UCSD-AML1 (cell line): ENCODE measurements around the gene SLC9A9.
"Not testable (repeated sequence)": the region's sequence is repeated elsewhere in the genome, so short reads cannot be mapped to it uniquely, and the experiment has no call there.

ENCODE experiments used
- DNase-seq: peaks from one replicate; lab custom pipeline; 2025; ENCODE audit not compliant: unreplicated experiment; lab: John Stamatoyannopoulos, UW

The SLC9A9 gene

GRCh38 chr3:143847787-143848631 is at the start of gene SLC9A9:
SLC9A9 (minus strand) TSS chr3:143848468; CDS start chr3:143848322, 146 bp downstream.
- DNase-seq, result peak; percentile 13

GRCh38 chr3:143897576-143898295 is 49.5 kb upstream of the SLC9A9 start:
- DNase-seq, result no peak

- no peak for DNase-seq
Measured at GRCh38 chr3:143896486-143896885, 48.2 kb upstream of the SLC9A9 start.

DNA sequence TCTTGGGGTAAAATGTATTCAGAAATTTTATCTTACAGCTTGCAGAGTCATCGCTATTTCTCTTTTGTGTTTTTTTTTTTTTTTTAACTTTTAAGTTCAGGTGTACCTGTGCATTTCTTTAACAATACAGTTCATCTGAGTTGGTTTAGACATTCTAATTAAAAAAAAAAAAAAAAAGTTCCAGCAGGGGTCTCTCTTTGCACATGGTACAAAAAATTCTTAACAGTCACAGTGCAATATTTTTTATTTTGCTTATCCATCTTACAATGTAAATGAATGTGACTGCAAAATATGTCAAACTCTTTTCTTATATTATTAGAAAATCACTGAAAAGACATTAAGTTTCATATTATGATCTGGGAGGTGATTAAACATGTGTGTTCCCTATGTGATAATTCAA is 47.5 kb upstream of the SLC9A9 start:
- no peak for DNase-seq

GRCh38 chr3:143888846-143889245 is 40.6 kb upstream of the SLC9A9 start:
- no peak for DNase-seq

- no peak for DNase-seq
Measured at GRCh38 chr3:143888166-143888565, 39.9 kb upstream of the SLC9A9 start.

GRCh38 chr3:143885780-143886427 is 37.6 kb upstream of the SLC9A9 start:
- DNase-seq, result no peak

DNA sequence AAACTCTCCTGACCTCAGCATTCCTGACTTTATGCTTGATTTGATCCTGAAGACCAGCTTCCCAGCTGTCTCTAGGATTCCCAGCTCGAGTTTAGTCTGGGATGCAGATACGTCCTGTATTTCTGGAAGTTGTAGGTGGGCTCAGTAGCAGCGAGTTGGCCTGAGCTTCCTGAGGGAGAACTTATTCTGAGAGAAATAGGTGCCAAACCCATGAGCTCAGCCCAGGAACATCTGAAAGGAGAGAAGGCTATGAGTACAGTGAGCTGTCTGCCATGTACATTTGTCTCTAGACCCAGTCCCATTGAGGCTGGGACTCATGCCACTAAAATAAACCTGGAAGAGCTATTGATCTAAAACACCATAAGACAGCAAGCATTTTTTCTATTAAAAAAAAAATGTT is 36.6 kb upstream of the SLC9A9 start:
- DNase-seq, result no peak

DNA sequence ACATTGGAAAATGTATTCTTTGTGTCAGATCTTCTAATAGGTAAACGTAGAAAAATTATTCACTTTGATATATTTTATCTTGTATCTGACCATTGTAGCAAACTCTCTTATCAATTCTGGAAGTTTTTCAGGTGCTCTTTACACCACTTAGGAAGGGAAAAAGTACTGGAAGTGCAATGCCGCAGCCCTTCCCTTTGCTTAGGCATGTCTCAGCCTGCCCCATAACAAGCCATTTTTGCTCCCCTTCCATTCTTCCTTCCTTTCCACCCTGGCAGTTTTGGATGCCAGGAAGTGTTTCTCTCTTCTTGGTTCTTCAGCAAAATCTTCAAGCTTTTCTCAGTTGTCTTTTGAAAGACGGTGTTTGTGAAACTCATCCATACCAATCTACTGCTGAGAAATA is 34.9 kb upstream of the SLC9A9 start:
- no peak for DNase-seq

DNA sequence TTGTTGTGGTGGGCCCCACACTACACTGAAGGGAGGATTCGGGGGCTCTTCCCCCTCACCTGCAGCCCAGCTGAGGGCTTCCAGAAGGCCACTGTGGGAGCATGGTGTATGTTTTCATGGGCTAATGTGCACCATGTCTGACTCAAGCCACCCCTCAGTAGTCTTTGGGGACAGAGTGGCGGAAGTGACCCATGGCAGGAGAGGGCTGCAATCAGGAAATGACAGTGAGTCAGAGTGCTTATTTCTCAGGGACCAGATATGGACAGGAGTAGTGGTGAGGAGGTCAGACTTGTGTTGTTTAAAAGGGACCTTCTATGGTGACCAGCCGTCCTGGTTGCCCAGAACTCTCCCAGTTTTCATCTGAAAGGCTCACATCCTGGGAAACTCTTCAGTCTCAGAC is 32.8 kb upstream of the SLC9A9 start:
- DNase-seq, result no peak

DNA sequence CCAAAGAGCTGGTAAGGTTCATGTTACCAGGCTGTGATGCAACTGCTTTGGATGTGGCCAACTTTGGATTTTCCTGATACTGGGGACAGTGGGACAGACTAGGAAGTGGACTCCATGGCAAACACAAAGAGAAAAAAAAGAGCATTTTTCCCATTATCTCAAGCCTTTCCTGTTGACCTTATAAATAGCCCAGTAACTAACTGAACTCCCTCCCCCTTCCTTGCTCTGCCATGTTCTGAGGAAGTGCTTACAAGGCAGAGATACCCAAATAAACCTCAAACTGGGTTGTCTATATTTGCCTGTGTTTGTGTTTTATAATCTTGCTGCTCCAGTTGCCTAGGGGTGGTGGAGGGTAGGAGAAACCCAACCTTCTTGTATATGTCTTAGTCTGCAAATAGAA is 27.3 kb upstream of the SLC9A9 start:
- DNase-seq, result peak; percentile 16

DNA sequence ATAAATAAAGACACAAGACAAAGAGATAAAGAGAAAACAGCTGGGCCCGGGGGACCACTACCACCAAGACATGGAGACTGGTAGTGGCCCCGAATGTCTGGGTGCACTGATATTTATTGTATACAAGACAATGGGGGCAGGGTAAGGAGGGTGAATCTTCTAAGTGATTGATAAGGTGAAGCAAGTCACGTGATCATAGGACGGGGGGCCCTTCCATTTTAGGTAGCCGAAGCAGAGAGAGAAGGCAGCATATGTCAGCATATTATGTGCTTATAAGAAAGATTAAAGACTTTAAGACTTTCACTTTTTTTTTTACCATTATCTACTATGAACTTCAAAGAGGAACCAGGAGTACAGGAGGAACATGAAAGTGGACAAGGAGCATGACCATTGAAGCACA is 25.3 kb upstream of the SLC9A9 start:
- not testable (repeated sequence) for DNase-seq

DNA sequence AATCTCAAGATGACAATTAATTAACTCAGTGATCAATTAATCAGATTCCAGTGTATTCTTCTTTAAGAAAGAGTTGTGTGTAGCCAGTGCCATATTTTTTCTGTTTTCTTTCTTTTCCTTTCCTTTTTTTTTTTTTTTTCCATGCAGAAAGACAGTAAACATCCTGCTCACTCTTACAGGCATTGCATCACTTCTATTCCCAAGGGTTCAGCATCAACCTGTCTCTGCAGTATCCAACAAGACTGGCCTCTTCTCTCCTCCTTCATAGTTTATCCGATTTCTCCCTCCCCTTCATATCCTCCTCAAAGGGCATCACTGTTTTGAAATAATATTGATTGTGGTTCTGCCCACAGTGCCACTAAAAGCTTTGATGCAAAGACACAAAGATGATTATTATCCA is 17.0 kb upstream of the SLC9A9 start:
- DNase-seq, result no peak

DNA sequence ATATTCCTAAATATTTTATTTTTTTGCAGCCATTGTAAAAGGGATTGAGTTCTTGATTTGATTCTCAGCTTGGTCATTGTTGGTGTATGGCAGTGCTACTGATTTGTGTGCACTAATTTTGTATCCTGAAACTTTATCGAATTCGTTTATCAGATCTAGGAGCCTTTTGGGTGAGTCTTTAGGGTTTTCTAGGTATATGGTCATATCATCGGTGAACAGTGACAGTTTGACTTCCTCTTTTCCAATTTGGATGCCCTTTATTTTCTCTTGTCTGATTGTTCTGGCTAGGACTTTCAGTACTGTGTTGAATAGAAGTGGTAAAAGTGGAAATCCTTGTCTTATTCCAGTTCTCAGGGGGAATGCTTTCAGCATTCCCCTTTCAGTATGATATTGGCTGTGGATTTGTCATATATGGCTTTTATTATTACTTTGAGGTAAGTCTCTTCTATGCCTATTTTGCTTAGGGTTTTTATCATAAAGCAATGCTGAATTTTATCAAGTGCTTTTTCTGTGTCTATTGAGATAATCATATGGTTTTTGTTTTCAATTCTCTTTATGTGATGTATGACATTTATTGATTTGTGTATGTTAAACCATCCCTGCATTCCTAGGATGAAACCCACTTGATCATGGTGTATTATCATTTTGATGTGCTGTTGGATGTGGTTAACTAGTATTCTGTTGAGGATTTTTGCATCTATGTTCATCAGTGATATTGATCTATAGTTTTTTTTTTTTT is 11.4 kb upstream of the SLC9A9 start:
- DNase-seq, result no peak

GRCh38 chr3:143856252-143856970 is 8.1 kb upstream of the SLC9A9 start:
- no peak for DNase-seq

GRCh38 chr3:143855183-143855582 is 6.9 kb upstream of the SLC9A9 start:
- no peak for DNase-seq

- DNase-seq, result no peak
Measured at GRCh38 chr3:143851331-143852017, 3.2 kb upstream of the SLC9A9 start.

DNA sequence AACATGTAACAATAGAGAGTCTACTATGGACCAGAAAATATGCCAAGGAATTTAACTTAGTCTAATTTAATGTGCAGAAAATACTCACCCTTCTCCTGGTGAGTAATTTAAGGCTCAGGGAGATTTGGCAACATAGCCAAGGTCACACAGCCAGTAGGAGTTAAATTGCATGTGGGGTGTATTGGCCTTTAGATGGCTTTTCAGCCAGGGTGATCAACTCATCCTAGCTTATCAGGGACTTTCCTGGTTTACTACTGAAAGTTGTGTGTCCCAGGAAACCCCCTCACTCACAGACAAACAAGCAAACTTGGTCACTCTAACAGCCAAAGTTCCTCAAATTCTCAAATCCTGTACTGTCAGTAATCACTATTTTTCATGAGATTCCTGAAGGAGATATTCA is 2.6 kb upstream of the SLC9A9 start:
- DNase-seq, result no peak

DNA sequence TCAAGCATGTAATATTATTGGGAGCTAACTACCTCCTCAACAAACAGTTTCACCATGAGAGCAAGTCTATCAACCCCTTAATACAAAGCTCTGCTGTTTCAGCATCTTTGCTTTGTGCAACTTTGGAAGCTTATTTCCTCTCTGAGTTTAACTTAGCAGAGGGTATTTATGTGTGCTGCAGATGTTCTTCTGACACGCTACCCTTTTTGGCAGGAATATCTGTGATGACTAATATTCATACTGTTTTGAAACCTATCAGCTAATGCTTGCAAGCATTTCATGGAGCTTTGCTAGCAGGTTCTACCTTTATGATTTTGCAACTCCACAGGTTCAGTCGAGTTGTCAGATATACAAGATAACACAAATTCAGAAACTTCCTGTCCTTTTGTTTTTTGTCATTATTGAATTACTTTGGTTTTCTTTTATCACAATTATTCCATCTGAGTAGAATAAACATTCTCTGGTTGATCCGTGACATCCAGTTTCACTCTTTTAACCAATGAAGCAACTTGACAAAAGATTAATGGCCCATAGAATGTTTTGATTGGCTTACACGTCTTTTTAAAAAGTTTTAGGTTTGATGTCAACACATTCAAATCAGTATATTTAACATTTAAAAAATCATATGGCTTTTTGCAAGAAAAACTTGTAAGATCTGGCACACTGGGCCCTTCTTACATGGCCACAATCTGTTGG is 1.7 kb upstream of the SLC9A9 start:
- DNase-seq, result no peak
